ENCODE measurements around the gene COL18A1. TPM values are rescaled to one million over a fixed set of nuclear protein-coding genes. Genes with fewer than 3 reads are reported as not detected.

COL18A1 gene
- total RNA-seq, 1 donor from 2014 or later = 302 TPM

DNA sequence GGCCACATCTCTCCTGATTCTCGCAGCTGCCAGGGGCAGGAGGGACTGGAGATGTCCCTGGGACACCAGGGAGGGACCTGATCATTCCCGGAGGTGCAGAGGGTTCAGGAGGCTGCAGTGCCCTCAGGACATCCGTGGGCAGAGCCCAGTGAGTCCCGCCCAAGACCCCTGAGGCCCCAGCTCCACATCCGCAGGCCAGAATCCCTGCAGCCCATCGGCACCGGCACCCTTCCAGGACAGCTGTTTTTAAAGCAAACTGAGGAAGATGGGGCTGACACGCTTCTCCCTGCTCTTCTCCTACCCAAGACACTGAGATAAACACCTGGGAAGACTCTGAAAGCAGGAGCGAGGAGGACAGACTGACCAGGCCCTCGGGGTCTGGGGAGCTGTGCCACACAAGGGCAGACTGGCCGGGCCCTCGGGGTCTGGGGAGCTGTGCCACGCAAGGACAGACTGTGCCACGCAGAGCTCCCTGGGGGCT lies 111.7 kb downstream of the COL18A1 start:
- TF ChIP-seq, protein P1, sequence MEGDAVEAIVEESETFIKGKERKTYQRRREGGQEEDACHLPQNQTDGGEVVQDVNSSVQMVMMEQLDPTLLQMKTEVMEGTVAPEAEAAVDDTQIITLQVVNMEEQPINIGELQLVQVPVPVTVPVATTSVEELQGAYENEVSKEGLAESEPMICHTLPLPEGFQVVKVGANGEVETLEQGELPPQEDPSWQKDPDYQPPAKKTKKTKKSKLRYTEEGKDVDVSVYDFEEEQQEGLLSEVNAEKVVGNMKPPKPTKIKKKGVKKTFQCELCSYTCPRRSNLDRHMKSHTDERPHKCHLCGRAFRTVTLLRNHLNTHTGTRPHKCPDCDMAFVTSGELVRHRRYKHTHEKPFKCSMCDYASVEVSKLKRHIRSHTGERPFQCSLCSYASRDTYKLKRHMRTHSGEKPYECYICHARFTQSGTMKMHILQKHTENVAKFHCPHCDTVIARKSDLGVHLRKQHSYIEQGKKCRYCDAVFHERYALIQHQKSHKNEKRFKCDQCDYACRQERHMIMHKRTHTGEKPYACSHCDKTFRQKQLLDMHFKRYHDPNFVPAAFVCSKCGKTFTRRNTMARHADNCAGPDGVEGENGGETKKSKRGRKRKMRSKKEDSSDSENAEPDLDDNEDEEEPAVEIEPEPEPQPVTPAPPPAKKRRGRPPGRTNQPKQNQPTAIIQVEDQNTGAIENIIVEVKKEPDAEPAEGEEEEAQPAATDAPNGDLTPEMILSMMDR (IDR thresholded peaks at IDR 0.05; ENCODE audit: unreplicated experiment) = no peak
- peaks cover 48% of the 10 kb centered on the region for H3K36me3 Mint-ChIP-seq
- H3K4me3 Mint-ChIP-seq = no peak overlapping the region
- peaks cover 37% of the 10 kb centered on the region for H3K9me3 Mint-ChIP-seq
- DNase-seq (ENCODE audit: low spot score in 2 of 2, unreplicated experiment in 2 of 2) = no peak
- H3K27ac Mint-ChIP-seq = no peak overlapping the region
- no peaks in the 10 kb centered on the region for H3K27me3 Mint-ChIP-seq (ENCODE audit: low read depth)
- H3K4me1 Mint-ChIP-seq = peaks cover 8% of the 10 kb centered on the region

DNA sequence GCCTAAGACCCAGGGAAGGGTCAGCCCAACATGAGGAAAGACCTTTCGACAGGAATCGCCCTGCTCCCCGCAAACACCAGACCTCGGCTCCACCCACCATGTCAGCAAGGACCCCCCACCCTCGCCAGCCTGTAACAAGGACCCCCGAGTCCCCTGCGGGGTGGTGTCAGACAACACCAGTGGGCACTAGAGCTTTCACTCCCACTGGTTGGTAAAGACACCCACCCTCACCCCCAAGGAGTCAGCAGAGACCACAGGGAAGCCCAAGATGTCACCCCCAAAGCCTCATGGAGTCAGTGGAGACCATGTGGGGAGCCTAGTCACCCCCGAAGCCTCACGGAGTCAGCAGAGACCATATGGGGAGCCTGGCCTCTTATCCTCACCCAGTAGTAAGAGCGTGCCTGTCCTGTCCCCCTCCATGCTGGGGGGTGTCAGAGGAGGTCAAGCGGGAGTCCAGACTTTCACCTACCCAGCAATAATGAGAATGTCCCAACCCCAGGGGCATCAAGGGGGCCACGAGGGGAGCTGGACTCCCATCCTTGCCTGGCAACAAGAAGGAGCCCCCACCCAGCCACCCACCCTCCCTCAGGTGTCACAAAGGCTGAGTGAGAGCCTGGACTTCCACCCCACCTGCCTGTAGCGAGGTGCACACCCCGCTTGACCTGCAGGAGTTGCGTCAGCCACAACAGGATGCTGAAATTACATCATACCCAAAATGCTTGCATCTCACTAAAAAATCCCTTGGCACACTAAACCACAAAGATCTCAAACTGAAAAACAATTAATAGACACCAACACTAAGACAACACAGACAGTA lies 112.5 kb downstream of the COL18A1 start:
- peaks cover 55% of the 10 kb centered on the region for H3K36me3 Mint-ChIP-seq
- no peak for DNase-seq (ENCODE audit: low spot score in 2 of 2, unreplicated experiment in 2 of 2)
- H3K27ac Mint-ChIP-seq = no peak overlapping the region
- H3K4me3 Mint-ChIP-seq = no peak overlapping the region
- no peaks in the 10 kb centered on the region for H3K27me3 Mint-ChIP-seq (ENCODE audit: low read depth)
- peaks cover 8% of the 10 kb centered on the region for H3K4me1 Mint-ChIP-seq
- TF ChIP-seq, protein P1 (IDR thresholded peaks at IDR 0.05; ENCODE audit: unreplicated experiment) = no peak
- H3K9me3 Mint-ChIP-seq = peaks cover 44% of the 10 kb centered on the region

DNA sequence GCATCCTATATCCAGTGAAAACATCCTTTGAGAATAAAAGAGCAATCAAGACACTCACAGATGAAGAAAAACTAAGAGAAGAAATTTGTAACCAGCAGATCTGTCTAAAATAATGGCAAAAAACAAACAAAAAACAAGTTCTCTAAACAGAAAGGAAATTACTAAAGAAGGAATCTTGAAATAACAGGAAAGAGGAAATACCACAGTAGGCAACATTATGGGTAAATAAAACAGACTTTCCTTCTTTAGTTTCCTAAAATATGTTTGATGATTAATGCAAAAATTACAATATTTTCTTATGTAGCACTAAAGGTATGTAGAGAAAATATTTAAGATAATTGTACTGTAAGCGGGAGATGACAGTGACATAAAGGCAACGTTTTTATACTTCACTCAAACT lies 113.8 kb downstream of the COL18A1 start:
- H3K36me3 Mint-ChIP-seq = peaks cover 64% of the 10 kb centered on the region
- no peak for DNase-seq (ENCODE audit: low spot score in 2 of 2, unreplicated experiment in 2 of 2)
- TF ChIP-seq, protein P1 (IDR thresholded peaks at IDR 0.05; ENCODE audit: unreplicated experiment) = no peak
- no peaks in the 10 kb centered on the region for H3K27me3 Mint-ChIP-seq (ENCODE audit: low read depth)
- H3K27ac Mint-ChIP-seq = no peak overlapping the region
- peaks cover 4% of the 10 kb centered on the region for H3K4me1 Mint-ChIP-seq
- H3K9me3 Mint-ChIP-seq = peaks cover 51% of the 10 kb centered on the region
- H3K4me3 Mint-ChIP-seq = no peak overlapping the region

DNA sequence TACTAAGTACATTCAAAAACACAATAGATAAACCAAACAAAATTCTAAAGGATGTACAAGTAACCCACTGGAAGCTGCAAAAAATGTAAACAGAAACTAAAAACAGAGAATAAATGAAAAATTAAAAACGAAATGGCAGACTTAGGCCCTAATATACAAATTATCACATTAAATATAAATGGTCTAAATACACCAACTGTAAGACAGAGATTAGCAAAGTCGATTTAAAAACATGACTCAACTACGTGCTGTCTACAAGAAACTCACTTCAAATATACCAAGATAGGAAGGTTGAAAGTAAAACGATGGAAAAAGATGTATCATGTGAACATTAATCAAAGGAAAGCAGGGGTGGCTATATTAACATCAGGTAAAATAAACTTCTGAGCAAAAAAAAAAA lies 114.2 kb downstream of the COL18A1 start:
- Mint-ChIP-seq H3K27ac (no peak overlapping the region), H3K4me1 (no peaks in the 10 kb centered on the region), H3K9me3 (peaks cover 51% of the 10 kb centered on the region), H3K4me3 (no peak overlapping the region), H3K27me3 (ENCODE audit: low read depth) (no peaks in the 10 kb centered on the region), H3K36me3 (peaks cover 62% of the 10 kb centered on the region)
- TF ChIP-seq, protein P1 (IDR thresholded peaks at IDR 0.05; ENCODE audit: unreplicated experiment) = no peak
- DNase-seq (ENCODE audit: low spot score in 2 of 2, unreplicated experiment in 2 of 2) = no peak

DNA sequence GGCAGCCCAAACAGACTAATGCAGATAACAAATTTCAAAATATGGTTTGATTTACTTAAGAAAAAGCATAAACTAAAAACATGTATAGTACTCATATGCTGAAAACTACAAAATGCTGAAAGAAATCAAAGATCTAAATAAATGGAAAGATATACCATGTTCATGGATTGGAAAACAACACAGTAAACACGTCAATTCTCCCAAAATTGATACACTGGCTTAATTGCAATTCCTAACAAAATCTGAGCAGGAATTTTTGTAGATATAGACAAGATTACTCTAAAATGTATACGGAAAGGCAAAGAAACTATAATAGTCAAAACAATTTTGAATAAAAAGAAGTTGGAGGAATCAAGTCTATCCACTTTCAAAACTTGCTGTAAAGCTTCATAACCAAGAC lies 116.3 kb downstream of the COL18A1 start:
- TF ChIP-seq, protein P1 (IDR thresholded peaks at IDR 0.05; ENCODE audit: unreplicated experiment) = no peak
- H3K9me3 Mint-ChIP-seq = peaks cover 51% of the 10 kb centered on the region
- no peaks in the 10 kb centered on the region for H3K4me1 Mint-ChIP-seq
- H3K36me3 Mint-ChIP-seq = peaks cover 61% of the 10 kb centered on the region
- no peak overlapping the region for H3K27ac Mint-ChIP-seq
- no peak for DNase-seq (ENCODE audit: low spot score in 2 of 2, unreplicated experiment in 2 of 2)
- H3K27me3 Mint-ChIP-seq (ENCODE audit: low read depth) = no peaks in the 10 kb centered on the region
- H3K4me3 Mint-ChIP-seq = no peak overlapping the region

Measured in mesothelial cell of epicardium (in vitro differentiated cells).